Smooth muscle cell of the umbilical artery (primary cell): ENCODE measurements around the gene CHCHD3. TPM values are rescaled to one million over a fixed set of nuclear protein-coding genes. Genes with fewer than 3 reads are reported as not detected.

Source experiments
- total RNA-seq: library from RNA; depleted of rRNA; stranded (reverse); fragments of >200 nt; gene quantifications from 2 replicates; pipeline ENCODE4 v1.2.3, GENCODE V29; 2014

The CHCHD3 gene
- 67.7 and 92.9 TPM in 2 replicates for total RNA-seq

DNA sequence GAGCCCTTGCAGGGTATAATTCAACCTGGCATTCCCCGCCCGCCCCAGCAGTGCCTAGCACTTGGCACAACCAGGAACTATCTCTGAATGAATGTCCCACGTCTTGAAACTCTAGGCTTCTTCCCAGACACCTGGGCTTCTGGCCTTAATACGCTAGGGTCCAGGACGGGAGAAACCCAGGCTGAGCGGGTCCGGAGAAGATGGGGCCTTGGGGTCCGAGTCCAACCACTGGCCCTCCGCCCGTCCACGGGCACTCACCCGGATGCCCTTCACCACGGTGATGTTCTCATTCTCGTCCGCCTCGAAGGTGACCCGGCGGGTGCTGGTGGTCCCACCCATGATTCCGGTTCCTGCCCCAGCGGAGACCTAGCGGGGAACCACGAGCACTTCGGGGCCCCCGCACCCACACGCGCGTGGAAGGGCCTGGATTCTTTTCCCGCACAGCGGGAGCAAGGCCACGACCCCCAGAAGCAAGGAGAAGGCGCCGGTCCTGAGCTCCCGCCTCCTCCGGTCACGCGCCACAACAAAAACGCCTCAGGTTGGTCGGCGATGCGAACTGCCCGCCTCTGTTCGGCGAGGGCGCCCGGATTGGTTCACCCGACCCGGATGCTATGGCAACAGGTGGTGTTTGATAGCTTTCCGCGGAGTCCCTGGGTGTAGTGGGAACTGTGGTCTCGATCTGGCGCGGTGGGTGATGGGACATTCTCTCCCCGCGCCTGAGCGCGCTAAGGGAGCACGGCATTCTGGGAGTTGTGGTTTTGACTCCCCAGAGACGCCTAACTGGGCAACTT, at the start of gene CHCHD3:
CHCHD3 (minus strand) TSS at position 492 of the 791 bp plus-strand sequence; CDS start at position 339, 153 bp downstream.

Other genes with a start within 250 kb of the CHCHD3 start
- 78.4 and 133 TPM in 2 replicates for gene EXOC4, start 171.0 kb upstream of the CHCHD3 start, total RNA-seq